Left renal pelvis (tissue), 4 donors: ENCODE measurements around the gene SCGB1A1. TPM values are rescaled to one million over a fixed set of nuclear protein-coding genes. Genes with fewer than 3 reads are reported as not detected.

Experiments used
- DNase-seq, 4 donors: peaks; one replicate each; pipeline ENCODE4 v3.0.0-alpha.2; 2013; ENCODE audit warnings: low read depth in 4 of 4, low spot score in 3 of 4
- polyA plus RNA-seq, 4 donors: library from polyadenylated mRNA; unstranded; fragments of 120-200 nt; gene quantifications; one replicate each; pipeline ENCODE4 v1.2.1, GENCODE V29; 2013; ENCODE audit not compliant: insufficient read length in 4 of 4

The SCGB1A1 gene
- polyA plus RNA-seq, 4 donors, result not detected

DNA sequence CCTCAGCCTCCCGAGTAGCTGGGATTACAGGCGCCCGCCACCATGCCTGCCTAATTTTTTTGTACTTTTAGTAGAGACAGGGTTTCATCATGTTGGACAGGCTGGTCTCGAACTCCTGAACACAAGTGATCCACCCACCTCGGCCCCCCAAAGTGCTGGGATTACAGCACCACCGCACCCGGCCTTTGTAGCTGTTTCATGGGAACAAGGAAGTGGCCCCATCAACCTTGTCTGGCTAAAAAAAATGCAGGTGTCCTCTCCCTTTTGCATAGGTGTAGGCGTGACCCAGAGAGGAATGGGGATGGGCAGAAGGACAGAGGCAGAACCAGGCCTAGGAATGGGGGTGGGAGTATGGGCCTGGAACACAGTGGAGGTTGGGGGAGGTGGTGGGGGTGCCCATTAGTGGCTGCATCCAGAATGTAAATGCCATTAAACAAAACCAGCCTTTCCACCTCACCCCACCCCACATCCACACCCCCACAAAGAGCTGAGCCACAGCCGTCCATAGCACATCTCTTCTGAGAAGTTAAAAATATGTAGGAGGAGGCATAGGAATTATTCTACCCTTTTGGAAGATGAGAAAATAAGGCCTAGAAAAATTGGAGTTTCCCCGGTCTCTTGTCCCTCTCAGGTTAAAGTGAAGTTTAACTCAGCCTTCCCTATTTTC, 22.8 kb upstream of the SCGB1A1 start:
- DNase-seq, result no peak

DNA sequence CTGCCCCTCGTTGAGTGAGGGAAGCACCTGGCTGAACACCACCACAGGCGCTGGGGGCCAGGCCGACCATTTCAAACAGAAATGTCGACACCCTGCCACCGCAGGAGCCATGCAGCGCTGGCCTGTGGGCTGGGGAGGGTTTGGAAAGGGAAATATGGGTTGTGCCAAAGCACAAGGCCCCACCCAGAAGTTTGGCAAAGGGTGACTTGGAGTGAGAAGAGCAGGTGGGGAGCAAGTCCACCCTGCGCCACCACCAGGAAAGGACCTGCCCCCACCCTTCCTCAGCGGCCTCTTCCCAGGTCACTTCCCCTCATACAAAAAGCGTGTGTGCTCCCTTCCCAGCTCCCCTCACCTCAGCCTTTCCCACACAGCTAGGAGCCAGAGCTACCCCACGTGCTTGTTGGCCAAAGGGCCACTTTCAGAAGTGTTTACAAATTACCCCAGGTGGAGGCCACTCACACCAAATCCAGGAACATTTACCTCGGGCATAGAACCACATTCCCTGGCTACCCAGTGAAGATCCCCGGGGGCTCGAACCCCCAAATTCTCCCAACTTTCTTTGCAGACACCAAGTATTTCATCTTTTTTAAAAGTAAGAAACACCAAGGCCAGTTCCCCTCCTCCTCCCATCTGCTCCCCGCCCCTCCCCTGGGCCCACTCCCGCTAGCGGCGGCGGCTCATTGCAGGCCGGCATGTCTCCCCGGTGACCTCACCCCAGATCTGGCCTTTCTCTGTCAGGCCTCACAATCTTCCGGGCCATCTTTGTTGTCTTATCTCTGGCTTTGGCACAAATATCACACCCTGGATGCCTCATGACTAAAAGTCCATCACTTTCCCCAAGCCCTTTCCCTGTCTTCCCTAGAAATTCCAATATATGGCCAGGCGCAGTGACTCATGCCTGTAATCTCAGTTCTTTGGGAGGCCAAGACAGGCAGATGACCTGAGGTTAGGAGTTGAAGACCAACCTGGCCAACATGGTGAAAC, 20.5 kb upstream of the SCGB1A1 start:
- DNase-seq, result no peak

DNA sequence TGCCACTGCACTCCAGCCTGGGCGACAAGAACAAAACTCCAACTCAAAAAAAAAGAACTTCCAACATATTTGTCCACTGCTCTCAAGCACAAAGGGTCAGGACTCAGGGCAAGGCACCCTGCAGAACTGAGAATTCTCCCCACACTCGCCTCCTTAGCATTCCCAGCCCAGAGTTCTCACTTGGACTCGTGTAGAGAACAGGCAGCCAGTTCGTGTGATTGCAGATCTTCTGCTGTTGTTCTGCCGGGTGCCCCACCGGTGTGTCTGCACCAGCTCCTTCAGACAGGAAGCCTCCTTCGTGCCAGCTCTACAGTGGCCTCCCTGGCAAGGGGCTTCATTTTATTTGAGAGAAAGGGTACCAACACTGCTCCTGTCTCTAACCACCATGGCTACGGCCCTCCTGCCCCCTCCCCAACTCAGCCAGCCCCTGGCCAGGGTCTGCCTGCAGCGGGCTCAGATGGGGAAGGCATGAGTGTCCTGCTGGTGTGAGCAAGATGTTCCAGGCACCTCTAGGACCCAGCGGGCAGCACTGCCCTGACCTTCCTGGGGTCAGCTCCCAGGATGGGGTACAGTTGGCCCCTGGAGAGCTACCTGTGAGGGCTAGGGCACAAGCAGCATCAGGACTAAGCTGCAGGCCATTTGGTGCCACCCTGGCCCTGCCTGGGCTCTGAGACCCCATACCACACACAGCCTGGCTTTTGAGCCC, 19.5 kb upstream of the SCGB1A1 start:
- no peak for DNase-seq

DNA sequence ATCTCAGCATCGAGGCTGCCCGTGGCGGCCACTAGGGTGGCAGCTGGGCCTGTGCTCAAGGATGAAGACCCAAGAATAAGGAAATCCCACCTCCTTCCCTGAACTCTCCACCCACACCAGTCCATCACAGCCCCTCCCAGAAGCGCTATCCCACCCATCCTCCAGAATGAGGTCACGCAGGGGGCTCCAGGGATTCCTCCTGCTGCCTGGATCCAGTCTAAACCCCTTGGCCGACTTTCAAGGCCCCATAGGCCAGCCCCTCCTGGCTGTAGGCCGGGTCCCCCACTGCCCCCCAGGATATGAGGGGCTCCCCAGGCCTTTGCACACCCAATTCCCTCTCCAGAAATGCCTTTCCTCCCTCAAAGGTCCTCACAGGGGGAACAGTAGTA, 19.0 kb upstream of the SCGB1A1 start:
- no peak for DNase-seq

- no peak for DNase-seq
Observed at GRCh38 chr11:62400281-62400680, 18.6 kb upstream of the SCGB1A1 start.

- DNase-seq, result no peak
Observed at GRCh38 chr11:62400760-62401159, 18.1 kb upstream of the SCGB1A1 start.

DNA sequence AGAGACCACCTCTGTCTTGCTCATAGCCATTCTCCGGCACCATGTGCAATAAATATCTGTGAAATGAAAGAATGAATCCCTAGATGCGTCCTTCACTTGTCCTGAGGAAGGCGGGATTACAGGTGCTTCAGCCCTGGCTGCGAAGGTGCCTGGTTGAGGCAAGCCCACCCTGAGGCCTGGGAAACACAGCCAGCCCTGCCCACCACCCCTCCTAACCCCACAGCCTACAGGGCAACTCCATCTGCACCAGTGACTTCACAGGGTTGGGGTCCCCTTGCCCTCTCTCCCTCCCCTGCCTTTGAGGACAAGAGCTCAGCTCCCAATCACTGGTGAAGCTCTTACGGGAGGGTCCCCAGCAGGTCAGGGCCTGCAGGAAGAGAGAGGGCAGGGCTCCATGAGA, 17.5 kb upstream of the SCGB1A1 start:
- no peak for DNase-seq

DNA sequence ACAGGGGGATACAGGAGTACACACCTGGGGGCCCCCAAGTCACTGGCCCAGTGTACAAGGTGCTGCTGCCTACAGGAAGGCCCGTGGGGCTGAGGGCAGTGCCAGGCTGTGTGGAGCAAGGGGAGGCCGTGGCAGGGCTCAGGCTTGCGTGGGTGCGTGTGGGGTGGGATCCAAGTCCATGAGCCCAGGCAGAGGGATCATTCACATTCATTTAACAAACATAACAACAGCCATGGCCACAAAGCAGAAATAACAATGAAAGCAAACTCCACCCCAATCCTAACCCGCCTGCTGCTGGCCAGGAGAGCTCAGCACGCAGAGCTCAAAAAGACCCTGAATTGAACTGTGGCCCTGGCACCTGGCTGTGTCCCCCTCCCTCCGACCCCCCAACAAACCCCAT, 17.0 kb upstream of the SCGB1A1 start:
- DNase-seq, result no peak

DNA sequence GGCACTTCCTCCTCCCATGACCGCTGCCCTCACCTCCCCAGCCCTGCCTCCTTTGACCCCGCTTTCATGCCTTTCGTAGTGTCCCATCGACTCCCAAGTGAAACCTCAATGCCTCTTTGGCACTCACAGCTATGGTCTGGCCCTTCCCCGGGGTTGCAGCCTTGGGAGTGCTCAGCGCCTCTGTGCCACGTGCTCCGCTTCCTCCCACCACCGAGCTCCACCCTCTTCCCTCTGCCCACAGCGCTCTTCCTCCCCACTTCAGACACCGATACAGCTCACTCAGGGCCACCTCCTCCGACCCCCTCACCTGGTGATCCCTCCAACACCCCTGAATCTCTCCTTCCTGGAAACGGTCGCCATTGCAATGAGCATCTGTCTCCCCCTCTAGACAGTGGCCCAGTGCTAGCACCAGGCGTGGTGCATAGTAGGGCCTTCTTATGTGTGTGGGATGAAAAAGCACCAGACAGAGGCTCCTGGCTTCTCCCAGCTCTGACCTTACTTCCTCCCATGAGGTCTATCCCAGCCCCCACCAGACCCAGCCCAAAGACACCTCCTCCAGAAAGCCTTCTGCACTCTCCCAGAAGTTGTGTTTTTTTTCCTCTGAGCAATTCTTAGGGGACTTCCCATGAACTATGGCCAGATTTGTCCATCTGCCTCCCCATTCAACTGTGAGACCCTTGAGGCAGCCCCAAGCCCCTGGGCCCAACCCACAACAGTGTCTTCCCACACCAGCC, 16.4 kb upstream of the SCGB1A1 start:
- DNase-seq, result no peak

- DNase-seq, result no peak
Observed at GRCh38 chr11:62402960-62403730, 15.7 kb upstream of the SCGB1A1 start.

- DNase-seq, result no peak
Observed at GRCh38 chr11:62404435-62404834, 14.4 kb upstream of the SCGB1A1 start.

GRCh38 chr11:62404901-62405300, 13.9 kb upstream of the SCGB1A1 start:
- DNase-seq, result no peak

DNA sequence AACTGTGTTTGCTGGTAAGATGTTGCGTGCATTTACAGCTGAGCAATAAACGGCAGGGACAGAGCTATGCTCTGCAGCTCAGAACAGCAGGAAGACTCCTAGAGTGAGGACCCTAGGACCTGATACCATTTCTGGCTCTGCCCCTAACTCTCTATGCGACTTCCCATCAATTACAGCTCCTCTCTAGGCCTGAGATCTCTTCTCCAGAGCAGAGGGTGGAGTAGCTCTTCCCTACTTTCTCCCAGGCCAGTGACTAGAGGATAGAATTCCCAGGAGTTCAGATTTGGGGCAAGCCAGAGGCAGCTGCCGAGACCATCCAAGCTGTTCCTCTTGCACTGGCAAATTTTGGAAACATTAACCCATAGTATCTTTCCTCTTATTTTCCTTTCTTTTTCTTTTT, 12.8 kb upstream of the SCGB1A1 start:
- no peak for DNase-seq

GRCh38 chr11:62409831-62410230, 9.0 kb upstream of the SCGB1A1 start:
- DNase-seq, result no peak

GRCh38 chr11:62410972-62411371, 7.9 kb upstream of the SCGB1A1 start:
- DNase-seq, result no peak

- no peak for DNase-seq
Observed at GRCh38 chr11:62411524-62411923, 7.3 kb upstream of the SCGB1A1 start.

- no peak for DNase-seq
Observed at GRCh38 chr11:62413060-62413696, 5.7 kb upstream of the SCGB1A1 start.

GRCh38 chr11:62416596-62416995, 2.2 kb upstream of the SCGB1A1 start:
- no peak for DNase-seq

DNA sequence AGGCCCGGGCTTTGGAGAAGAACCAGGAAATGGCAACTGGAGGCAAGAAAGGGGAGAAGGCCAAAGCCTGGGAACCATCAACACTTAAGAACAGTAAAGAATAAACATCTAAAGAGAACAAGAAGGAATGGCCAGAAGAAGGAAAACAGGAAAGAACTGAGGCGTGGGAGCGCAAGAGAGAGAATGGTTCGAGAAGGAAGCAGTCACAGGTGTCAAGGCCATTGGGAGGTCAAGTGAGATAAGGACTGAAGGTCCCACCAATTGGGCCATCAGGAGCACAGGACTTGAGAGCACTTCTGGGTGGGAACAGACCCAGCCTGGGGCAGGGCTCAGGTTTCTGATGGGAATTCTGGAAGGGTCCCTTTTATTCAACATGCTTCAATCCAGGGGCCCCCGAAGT, 697 bp upstream of the SCGB1A1 start:
- DNase-seq, result no peak
